Posterior cingulate gyrus (tissue), 11 donors: Measurements from ENCODE around the gene DEDD2.

Experiments
- DNase-seq, 10 donors: peaks; one replicate each; pipeline versions ENCODE4 v3.0.0 to v3.0.0-alpha.2; 2020 to 2021; ENCODE audit warnings: mixed read lengths in 3 of 10
- intact Hi-C: fragments of 100-400 bp; cut with DNase I; formaldehyde crosslinking; loops from one replicate; pipeline ENCODE4 v1.15.1; 2023

The DEDD2 gene

DNA sequence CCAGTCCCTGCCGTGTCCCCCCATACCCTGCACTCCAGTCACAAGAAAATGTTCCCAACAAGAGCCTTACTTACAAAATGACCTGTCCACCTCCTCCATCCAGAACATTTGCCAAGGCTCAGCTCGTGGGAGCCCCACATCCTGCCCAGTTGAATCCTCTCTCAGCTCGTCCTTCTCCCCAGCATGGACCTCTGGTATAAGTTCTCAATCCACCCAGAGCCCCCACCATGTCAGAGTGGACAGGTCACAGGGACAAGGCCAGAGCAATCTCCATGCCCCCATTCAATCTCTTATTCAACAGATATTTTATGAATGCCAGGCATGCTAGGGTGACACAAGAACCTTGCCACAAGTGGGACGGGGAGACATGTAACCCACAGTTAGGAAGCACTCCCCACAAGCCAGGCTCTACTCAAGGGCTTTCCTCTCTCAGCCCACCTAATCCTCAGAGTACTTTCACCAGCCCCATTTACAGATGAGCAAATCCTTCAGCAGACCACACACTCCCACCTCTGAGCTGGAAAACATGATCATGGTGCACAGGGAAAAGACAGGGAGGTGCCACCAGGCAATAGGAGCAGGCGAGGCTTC, 15.1 kb downstream of the DEDD2 start:
- peak in 1 of 10 donors; percentile 59 for DNase-seq
- intact Hi-C loops = no loop called here

DNA sequence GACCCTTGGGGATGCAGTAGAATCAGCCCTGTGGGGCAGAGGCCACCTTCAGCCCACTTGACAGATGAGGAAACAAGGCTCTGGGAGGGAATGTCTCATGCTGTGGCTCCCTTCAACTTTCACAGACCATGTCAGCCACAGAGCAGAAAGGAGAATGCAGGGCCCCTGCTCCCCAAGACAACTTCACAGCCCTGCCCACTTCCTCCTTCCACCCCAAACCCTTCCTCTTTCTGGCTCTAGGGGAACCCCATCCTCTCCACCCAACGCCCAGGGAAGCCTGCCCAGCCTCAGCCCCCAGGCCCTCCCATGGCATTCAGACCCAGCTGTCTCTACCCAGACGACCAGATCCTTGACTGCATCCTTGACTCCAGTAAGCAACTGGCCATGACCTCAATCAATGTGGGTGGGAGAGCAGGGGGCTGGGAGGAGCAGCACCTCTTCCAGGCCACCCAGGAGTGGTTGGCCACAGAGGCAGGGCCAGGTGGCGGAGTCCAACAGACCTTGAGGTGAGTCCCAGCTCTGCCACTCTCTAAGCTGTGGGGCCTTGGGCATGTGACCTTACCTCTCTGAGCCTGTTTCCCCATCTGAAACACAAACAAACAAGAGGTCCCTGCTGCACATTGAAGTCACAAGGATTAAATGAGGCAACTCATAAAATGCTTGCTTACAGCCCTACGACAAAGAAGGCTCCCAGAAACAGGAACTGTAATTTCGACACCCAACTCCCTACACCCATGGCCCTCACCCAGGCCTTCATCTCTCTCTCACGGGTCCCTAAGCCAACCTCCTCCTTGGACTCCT, 15.8 kb downstream of the DEDD2 start:
- intact Hi-C loops = no loop called here
- DNase-seq = peak in 2 of 10 donors; percentile 19 to 67

DNA sequence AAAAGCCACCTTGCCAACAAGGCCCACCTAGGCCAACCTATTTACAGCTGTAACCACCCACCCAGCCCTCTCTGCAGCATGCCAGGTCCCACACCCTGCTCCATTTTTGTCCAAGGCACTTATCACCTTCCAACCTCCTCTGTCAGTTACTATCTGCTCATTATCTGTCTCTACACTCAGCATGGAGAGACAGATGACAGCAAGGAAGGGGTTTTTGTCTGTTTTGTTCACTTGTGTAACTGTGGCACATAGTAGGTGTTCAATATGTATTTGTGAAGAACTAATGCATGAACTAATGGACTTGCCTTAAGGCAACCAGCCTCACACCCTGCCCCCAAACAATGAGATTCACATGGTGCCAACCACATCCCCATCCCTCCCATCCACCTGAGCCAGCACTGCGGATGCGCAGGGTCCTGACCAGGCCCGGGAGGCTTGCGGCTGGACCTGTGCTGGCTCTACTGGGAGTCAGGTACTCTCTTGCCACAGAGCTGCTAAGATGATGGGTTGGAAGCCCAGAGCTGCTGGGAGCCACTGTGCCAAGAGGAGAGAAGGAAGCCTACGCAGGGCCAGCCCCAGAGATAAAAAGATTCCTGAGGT, 17.3 kb downstream of the DEDD2 start:
- DNase-seq = no peak
- intact Hi-C loops = no loop called here

DNA sequence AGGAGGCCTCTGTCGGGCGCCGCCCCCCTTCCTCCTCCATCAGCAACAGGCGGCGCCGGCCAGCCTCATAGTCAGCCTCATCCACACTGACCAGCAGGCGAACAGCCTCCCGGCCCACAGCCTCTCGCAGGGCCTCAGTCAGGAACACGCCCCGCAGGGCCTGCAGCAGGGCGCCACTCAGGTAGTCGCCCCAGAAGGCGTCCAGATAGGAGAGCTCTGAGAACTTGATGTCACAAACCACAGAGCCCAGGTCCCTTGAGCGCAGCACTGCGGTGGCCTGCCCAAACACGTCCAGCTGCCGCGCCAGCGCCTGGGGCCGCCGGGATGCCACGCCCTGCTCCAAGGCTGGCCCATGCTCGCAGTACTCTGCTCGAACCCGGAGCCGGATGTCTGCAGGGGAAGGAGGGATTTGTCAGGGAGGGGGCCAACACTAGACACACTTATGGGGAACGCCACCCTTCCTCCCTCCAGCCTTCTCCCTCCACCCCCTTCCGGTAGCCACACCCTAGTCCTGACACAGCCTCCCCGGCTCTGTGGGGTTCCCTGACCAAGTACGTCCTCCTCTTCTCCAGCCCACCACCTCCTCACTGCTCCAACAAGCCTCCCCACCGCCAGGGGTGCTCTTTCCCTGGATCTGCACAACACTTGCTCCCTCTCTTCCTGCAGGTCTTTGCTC, 17.9 kb downstream of the DEDD2 start:
- DNase-seq = peak in 1 of 10 donors; percentile 67
- intact Hi-C loops = no loop called here

GRCh38 chr19:42198676-42199439, 18.6 kb downstream of the DEDD2 start:
- intact Hi-C loops = no loop called here
- DNase-seq = no peak

DNA sequence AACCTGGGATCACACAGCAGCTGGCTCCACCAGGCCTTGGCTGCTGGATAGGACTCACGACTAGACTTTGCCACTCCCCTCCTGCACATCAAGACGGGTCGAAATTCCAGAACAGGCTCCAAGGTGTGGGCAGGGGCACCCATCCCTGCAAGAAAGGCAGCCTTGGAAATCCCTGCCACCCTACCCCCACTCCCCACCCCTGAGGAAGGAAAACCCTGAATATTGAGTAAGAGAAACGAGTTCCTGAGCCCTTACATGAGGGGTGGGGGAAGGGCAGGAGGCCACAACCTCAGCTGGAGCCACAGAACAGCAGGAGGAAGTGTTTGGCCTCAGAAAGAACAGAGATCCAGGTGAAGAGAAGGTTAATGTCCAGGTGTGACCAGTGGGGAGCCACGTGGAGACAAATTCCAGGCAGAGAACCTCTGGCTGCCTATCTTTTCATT, 20.1 kb downstream of the DEDD2 start:
- intact Hi-C loops = no loop called here
- peak in 1 of 10 donors; percentile 39 for DNase-seq

GRCh38 chr19:42196011-42197001, 21.2 kb downstream of the DEDD2 start:
- intact Hi-C loops = no loop called here
- DNase-seq = peak in 2 of 10 donors; percentile 70 to 81

GRCh38 chr19:42193706-42194105, 23.8 kb downstream of the DEDD2 start:
- intact Hi-C loops = no loop called here
- DNase-seq = no peak

DNA sequence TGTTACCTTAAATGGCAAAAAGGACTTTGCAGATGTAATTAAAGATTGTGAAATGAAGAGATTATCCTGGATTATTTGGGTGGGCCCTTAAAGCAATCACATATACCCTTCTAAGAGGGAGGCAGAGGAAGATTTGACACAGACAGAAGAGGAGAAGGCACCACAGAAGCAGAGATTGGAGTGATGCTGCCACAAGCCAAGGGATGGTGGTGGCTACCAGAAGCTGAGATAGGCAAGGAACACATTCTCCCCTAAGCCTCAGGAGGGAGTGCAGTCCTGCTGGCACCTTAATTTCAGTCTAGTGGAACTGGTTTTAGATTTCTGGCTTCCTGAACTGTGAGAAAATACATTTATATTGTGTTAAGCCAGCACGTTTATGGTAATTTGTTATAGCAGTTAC, 24.2 kb downstream of the DEDD2 start:
- DNase-seq = no peak
- intact Hi-C loops = no loop called here

DNA sequence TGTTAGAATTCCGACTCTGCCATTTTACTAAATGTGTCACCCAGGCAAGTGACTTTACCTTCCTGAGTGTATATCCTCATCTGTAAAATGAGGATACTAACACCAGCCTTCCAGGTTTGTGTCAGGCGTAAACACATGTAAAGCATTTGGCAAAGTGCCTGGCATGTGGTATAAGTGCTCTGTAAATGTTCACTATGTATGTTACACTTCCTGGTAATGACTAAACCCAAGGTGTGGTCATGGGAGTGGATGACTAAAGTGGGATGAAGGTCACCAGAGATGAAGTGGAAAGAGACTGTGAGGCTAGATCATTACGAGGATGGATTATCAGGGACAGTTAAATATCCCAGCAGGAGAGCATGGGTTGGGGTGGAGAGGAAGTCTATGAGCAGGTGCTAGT, 25.6 kb downstream of the DEDD2 start:
- intact Hi-C loops = no loop called here
- DNase-seq = no peak

- DNase-seq = peak in 2 of 10 donors; percentile 1 to 33
- intact Hi-C loops = no loop called here
Measured at GRCh38 chr19:42191330-42191729, 26.1 kb downstream of the DEDD2 start.

GRCh38 chr19:42189133-42189532, 28.3 kb downstream of the DEDD2 start:
- intact Hi-C loops = no loop called here
- DNase-seq = peak in 2 of 10 donors; percentile 2 to 31

DNA sequence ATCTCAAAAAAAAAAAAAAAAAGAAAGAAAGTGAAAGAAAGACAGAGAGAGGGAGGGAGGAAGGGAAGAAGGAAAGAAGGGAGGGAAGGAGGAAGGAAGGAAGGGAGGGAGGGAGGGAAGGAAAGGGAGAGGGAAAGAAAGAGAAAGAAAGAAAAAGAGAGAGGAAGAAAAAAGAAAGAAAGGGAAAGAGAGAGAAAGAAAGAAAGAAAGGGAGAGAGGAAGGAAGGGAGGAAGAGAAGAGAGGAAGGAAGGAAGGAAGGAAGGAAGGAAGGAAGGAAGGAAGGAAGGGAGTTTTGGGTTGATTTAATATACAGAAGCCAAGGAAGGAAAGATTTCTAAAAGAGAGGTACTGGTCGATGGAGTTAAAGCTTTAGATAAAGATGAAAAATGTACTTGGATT, 28.8 kb downstream of the DEDD2 start:
- intact Hi-C loops = no loop called here
- DNase-seq = no peak

DNA sequence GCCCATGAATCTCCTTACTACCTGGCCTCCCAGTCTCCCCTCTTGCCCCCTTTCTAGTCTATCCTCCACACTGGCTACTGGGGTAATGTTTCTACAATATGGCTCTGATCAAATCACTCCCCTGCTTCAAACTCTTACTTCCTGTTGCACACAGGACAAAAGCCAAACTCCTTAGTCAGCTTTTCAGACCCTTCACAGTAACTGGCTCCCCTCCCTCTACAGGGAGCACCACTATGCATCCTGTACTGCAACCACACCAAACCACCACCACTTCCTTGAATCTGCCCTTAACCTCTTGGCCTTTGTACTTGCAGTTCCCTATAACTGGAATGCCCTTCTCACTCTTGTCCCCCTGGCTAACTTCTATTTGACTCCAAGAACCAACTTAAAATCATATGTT, 32.2 kb downstream of the DEDD2 start:
- intact Hi-C loops = no loop called here
- peak in 1 of 10 donors; percentile 21 for DNase-seq

DNA sequence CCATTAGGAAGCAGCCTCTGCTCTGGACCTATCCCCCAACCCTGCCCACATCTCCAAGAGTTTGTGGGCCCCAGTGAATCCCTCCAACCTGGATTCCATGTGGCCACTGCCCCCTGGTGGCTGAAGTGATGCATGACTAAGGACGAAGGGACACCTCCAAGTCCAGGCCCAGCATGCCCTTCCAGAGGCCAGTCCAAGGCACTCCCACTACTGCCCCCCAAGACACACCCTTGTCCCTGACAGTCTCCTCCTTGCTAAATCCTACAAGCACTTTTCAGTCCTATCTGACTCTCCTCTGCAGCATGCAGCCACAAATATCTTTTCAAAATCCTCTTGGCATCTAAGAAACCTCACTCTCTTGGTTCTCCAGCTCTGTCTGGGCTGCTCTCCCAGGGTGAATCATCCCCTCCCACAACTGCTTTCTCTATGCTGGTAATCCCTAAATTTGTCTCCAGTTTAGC, 33.0 kb downstream of the DEDD2 start:
- peak; percentile 67 to 97 (median 86) for DNase-seq
- intact Hi-C loops = loop anchor here (1.0 kb wide), 1 partner anchor 51 kb away; no protein-coding TSS in a partner anchor

DNA sequence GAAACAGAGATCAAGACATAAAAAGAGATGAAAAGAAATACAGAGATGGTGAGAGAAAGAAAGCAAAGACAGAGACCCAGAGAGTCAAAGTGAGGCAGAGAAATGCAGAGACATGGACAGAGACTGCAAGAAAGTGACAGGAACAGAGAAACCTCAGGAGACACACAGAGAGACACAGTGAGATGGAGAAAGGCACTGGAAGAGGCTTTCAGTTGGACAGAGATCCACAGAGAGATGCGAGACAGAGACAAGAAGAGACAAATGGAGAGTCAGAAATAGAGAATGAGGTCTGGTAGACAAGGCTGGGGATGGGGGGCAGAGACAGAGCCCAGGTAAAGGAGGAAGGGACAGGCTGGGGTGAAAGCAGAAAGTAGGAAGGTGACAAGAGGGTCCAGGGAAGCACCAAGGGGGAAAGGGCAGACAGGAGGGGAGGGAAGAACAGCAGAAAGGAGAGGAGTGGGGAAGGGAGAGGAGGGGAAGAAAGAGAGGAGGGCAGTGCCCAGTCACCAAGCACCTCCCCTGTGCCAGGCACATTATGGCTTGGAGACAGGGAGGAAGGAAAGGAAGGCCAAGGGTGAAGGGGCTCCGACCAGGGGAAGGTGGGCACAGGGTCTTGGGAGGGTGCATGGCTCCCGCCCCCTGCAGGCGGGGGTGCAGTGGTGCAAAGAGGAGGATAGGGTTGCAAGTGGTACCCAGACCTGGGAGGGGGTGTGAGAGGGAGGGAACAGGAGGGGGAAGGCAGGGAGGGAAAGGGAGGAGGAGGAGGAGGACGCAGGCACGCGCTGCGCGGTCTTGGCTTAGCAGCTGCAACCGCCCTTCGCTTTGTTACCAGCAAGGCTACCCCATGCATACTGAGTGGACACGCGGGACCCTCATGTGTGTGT, 38.4 kb downstream of the DEDD2 start:
- intact Hi-C loops = no loop called here
- peak in 1 of 10 donors; percentile 84 for DNase-seq

GRCh38 chr19:42177686-42178019, 39.8 kb downstream of the DEDD2 start:
- intact Hi-C loops = loop anchor here (2.0 kb wide), 1 partner anchor 45 kb away; the partner anchor contains the start of gene POU2F2
- no peak for DNase-seq
